ENCODE measurements around the gene FUCA1.
"Not testable (repeated sequence)": the region's sequence is repeated elsewhere in the genome, so short reads cannot be mapped to it uniquely, and the experiment has no call there.

The FUCA1 gene

DNA sequence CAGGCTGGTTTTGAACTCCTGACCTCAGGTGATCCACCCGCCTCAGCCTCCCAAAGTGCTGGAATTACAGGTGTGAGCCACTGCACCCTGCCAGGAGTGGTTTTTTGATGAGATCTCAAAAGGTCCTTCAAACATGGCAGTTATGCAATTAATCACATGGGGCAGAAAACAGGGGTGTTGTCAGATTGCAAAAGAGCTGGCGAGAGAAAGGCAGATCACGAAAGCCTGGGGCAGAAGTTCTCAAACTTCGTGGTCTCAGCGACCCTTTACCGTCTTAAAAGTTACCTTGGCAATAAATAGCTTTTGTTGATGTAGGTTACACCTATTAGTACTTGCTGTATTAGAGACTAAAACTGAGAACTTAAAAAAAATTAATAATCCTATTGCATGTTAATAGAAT, 29.0 kb upstream of the FUCA1 start:
- in situ Hi-C loops (cut with HindIII; ENCODE audit: low sequenced_read_pairs) = no loop called here

DNA sequence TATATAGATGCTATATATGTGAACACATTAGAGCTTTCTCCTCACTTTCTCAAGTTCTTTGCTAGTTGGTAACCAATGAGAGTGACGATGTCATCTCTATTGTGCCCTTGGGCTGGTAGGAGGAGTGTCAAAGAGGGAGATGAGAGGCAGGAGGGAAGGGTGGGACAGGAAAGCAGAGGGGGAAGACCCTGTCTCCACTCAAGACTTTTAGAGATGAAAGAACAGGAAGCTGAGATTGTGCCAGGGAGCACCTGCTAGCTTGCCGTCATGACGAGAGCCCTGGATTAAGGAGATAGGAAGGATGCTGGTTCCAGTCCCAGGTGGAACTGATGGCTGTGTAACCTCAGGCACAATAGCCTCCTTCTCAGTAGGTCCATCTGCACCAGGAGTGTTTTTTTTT, 28.4 kb upstream of the FUCA1 start:
- in situ Hi-C loops (cut with HindIII; ENCODE audit: low sequenced_read_pairs) = no loop called here

DNA sequence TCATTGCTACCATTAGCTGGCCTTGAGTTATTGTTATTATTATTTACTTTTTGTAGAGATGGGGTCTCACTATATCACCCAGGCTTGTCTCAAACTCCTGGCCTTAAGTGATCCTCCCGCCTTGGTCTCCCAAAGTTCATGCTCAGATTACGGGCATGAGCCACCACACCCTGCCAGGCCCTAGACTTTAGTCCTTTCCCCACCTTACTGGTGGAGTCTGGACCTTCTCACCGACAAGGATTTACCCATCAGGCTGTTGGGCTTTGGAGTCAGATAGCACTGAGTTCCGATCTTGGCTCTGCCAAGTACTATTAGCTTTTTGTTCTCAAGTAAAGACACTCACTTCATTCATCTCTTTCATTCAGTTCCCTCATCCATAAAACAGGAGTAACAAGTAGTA, 27.9 kb upstream of the FUCA1 start:
- in situ Hi-C loops (cut with HindIII; ENCODE audit: low sequenced_read_pairs) = no loop called here

GRCh38 chr1:23895082-23895481, 27.0 kb upstream of the FUCA1 start:
- in situ Hi-C loops (cut with HindIII; ENCODE audit: low sequenced_read_pairs) = no loop called here

GRCh38 chr1:23889074-23889473, 21.0 kb upstream of the FUCA1 start:
- in situ Hi-C loops (cut with HindIII; ENCODE audit: low sequenced_read_pairs) = no loop called here

DNA sequence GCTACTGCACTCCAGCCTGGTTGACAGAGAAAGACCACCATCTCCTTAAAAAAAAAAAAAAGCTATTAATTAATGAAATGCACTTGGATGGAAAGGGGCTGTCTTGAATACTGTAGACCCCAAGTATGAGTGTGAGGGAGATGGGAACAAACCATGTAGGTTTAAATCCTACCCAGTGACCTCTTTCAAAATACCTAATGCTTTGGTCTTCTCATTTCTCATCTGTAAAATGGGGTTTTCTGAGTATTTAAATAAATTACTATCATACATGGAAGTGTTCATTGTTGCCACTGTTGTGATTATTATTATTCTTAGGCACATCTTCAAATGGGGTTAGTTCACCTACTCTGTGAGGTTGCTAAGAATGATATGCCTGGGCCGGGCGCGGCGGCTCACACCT, 17.1 kb upstream of the FUCA1 start:
- in situ Hi-C loops (cut with HindIII; ENCODE audit: low sequenced_read_pairs) = no loop called here

- in situ Hi-C loops (cut with HindIII; ENCODE audit: low sequenced_read_pairs) = no loop called here
Measured at GRCh38 chr1:23882746-23883145, 14.7 kb upstream of the FUCA1 start.

DNA sequence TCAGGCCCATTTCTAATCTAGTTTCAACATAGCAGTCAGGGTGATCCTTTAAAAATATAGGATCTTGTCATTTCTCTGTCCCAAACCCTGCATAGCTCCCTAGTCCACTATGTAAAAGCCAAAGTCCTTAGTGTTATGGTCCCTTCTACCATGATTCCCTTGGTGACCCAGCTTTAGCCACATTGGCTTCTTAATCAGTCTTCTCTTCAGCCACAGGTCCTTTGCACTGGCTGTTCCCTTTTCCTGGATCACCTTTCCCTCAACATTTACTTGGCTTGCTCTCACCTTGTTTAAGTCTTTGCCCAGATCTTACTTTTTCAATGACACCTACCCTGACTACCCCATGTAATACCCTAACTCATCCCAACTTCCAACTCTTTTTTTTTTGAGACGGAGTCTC, 11.7 kb upstream of the FUCA1 start:
- in situ Hi-C loops (cut with HindIII; ENCODE audit: low sequenced_read_pairs) = no loop called here

DNA sequence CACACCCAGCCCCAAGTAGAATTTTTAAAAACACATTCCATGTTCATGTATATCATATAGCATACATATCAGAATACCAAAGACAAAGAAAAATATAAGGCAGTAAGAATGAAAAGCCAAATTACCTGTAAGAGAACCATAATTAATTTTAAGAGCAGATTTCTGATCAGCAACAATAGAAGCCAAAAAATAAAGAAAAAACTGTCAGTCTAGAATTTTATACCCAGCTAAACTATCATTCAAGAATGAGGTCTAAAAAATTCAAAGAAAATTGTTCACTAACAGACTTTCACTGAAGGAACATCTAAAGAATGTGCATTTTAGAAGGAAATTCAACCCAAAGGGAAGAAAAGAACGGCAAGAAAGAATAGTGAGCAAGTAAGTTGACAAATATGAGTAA, 10.6 kb upstream of the FUCA1 start:
- in situ Hi-C loops (cut with HindIII; ENCODE audit: low sequenced_read_pairs) = no loop called here

- in situ Hi-C loops (cut with HindIII; ENCODE audit: low sequenced_read_pairs) = no loop called here
Measured at GRCh38 chr1:23875382-23875781, 7.3 kb upstream of the FUCA1 start.

DNA sequence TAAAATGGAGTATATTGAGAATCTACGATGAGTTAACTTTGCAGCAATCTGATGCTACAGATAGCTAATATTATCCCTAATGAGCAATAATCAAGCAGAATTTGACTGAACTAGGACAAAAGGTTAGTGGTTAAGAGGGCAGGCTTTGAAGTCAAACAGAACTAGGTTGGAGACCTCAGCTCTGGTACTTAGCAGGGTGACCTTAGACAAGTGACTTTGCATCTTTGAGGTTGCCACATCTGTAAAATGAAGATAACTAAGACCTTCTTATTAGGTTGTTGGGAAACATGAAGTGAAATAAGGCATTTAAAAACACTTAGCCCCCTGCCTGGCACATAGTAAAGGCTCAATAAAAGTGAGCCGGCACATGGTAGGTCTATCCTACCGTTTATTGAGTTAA, 4.3 kb upstream of the FUCA1 start:
- in situ Hi-C loops (cut with HindIII; ENCODE audit: low sequenced_read_pairs) = no loop called here

DNA sequence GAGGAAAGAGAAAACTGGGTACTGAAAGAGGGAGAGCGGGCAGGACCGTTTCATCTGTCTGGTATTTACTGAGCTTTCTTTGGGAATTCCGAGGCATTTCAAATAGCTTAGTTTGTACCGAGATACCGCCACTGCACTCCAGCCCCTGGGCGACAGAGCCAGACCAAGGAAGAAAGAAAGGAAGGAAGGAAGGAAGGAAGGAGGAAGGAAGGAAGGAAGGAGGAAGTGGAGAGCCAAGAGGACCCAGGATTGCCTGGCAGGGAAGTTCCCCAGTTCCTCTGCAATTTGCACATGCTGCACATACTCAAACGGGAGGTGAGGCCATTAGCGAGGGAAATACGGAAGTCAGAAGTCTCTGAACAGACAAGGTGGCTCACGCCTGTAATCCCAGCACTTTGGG, 961 bp upstream of the FUCA1 start:
- in situ Hi-C loops (cut with HindIII; ENCODE audit: low sequenced_read_pairs) = no loop called here

- in situ Hi-C loops (cut with HindIII; ENCODE audit: low sequenced_read_pairs) = no loop called here
Measured at GRCh38 chr1:23868557-23869016, 497 bp upstream of the FUCA1 start.

- in situ Hi-C loops (cut with HindIII; ENCODE audit: low sequenced_read_pairs) = no loop called here
Measured at GRCh38 chr1:23867542-23867894, 572 bp downstream of the FUCA1 start.

GRCh38 chr1:23865543-23865930, 2.6 kb downstream of the FUCA1 start:
- in situ Hi-C loops (cut with HindIII; ENCODE audit: low sequenced_read_pairs) = no loop called here

DNA sequence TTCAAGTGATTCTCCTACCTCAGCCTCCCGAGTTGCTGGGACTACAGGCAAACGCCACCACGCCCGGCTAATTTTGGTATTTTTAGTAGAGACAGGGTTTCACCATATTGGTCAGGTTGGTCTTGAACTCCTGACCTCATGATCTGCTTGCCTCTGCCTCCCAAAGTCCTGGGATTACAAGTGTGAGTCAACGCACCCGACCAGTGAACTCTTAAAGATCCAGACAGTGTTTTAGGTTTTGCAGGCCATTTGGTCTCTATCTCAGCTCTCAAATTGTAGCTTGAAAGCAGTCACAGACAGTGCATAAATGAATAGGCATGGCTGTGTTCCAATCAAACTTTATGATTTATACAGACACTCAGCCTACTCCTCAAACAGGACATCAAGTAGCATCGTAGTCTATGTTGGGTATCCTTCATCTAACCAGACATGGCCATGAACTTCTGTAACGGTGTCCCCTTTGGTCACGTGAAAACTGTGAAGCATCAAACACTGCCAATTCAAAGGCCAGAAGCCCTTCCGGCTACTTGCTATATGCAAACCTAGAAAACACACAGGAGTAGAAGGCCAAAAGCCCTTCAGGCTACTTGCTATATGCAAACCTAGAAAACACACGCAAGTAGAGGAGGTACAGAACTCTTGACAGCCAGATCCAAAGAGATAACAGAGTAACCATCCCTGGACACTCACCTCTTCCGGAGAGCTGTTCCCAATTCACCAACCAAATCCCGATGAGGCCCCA, 3.1 kb downstream of the FUCA1 start:
- in situ Hi-C loops (cut with HindIII; ENCODE audit: low sequenced_read_pairs) = loop anchor here (5.0 kb wide), 3 partner anchors 47 to 97 kb away; partner anchors contain the start of gene CNR2

DNA sequence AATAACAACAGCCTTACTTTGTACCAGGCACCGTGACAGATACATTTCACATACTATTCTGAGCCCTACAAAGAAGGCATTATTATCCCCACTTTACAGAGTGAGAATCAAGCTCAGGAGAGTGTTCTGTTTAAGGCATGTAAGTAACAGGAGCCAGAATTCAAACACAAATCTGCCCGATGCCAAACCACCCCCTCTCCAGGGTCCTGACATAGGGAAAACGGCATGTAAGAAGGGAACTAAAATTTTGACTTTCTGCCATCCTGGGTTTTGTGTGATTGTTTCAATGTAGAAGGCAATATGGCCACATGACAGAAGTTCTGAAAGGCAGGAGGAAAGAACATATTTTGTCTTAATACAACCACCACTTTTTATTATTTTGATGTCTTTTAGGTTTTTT, 5.5 kb downstream of the FUCA1 start:
- in situ Hi-C loops (cut with HindIII; ENCODE audit: low sequenced_read_pairs) = loop anchor here (5.0 kb wide), 3 partner anchors 50 to 100 kb away; partner anchors contain the start of gene CNR2

GRCh38 chr1:23854568-23854967, 13.5 kb downstream of the FUCA1 start:
- in situ Hi-C loops (cut with HindIII; ENCODE audit: low sequenced_read_pairs) = no loop called here

- in situ Hi-C loops (cut with HindIII; ENCODE audit: low sequenced_read_pairs) = not testable (repeated sequence)
Measured at GRCh38 chr1:23853124-23853523, 15.0 kb downstream of the FUCA1 start.

GRCh38 chr1:23851406-23851805, 16.7 kb downstream of the FUCA1 start:
- in situ Hi-C loops (cut with HindIII; ENCODE audit: low sequenced_read_pairs) = not testable (repeated sequence)

- in situ Hi-C loops (cut with HindIII; ENCODE audit: low sequenced_read_pairs) = no loop called here
Measured at GRCh38 chr1:23848673-23849616, 19.1 kb downstream of the FUCA1 start.
